Measurements from ENCODE around the gene GPATCH1. TPM values are rescaled to one million over a fixed set of nuclear protein-coding genes. Genes with fewer than 3 reads are reported as not detected.
A peak's percentile ranks its signal among the peaks of the same experiment; 100 is the strongest.

GPATCH1 gene
- total RNA-seq, 1 donor from 2014 or later: 15.6 TPM

DNA sequence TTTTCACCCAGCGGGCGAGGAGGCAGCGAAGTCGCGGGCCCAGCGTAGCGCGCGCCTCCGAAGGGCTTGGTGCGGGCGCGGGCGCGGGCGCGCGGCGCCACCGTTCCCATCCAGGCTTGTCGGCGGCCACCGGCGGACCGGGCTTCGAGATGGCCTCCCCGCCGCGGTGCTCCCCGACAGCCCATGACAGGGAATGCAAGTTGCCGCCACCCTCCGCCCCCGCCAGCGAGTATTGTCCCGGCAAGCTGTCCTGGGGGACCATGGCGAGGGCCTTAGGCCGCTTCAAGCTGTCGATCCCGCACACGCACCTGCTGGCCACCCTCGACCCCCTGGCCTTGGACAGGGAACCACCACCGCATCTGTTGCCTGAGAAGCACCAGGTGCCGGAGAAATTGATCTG, 51.0 kb downstream of the GPATCH1 start, which contains the start of gene WDR88:
Gene WDR88, plus strand, starts transcription at position 94 of the 400 bp plus-strand sequence. Its CDS starts 56 bp downstream, at position 150.
- Mint-ChIP-seq H3K9me3 (ENCODE audit: low read depth) (no peaks in the 10 kb centered on the region), H3K36me3 (ENCODE audit: insufficient read depth) (peaks cover 19% of the 10 kb centered on the region), H3K4me3 (ENCODE audit: low read depth) (no peak within 1 kb of the TSS), H3K4me1 (ENCODE audit: low read depth) (no peaks in the 10 kb centered on the region), H3K27ac (no peak within 1 kb of the TSS), H3K27me3 (peaks cover 7% of the 10 kb centered on the region)
- TF ChIP-seq CTCF (IDR thresholded peaks at IDR 0.05; ENCODE audit: unreplicated experiment): no peak
- DNase-seq (ENCODE audit: low spot score, unreplicated experiment): no peak

GRCh38 chr19:33132425-33132824, 51.4 kb downstream of the GPATCH1 start:
- Mint-ChIP-seq H3K27me3 (peaks cover 7% of the 10 kb centered on the region), H3K4me1 (ENCODE audit: low read depth) (no peaks in the 10 kb centered on the region), H3K36me3 (ENCODE audit: insufficient read depth) (peaks cover 18% of the 10 kb centered on the region), H3K4me3 (ENCODE audit: low read depth) (no peak overlapping the region), H3K9me3 (ENCODE audit: low read depth) (no peaks in the 10 kb centered on the region), H3K27ac (no peak overlapping the region)
- DNase-seq (ENCODE audit: low spot score, unreplicated experiment): no peak
- peak; percentile 23 for TF ChIP-seq CTCF (IDR thresholded peaks at IDR 0.05; ENCODE audit: unreplicated experiment)

GRCh38 chr19:33133438-33134031, 52.6 kb downstream of the GPATCH1 start:
- H3K36me3 Mint-ChIP-seq (ENCODE audit: insufficient read depth): peaks cover 14% of the 10 kb centered on the region
- no peak for TF ChIP-seq CTCF (IDR thresholded peaks at IDR 0.05; ENCODE audit: unreplicated experiment)
- no peak overlapping the region for H3K27ac Mint-ChIP-seq
- H3K9me3 Mint-ChIP-seq (ENCODE audit: low read depth): no peaks in the 10 kb centered on the region
- DNase-seq (ENCODE audit: low spot score, unreplicated experiment): no peak
- peaks cover 7% of the 10 kb centered on the region for H3K27me3 Mint-ChIP-seq
- H3K4me1 Mint-ChIP-seq (ENCODE audit: low read depth): no peaks in the 10 kb centered on the region
- H3K4me3 Mint-ChIP-seq (ENCODE audit: low read depth): no peak overlapping the region

- Mint-ChIP-seq H3K36me3 (ENCODE audit: insufficient read depth) (peaks cover 10% of the 10 kb centered on the region), H3K4me1 (ENCODE audit: low read depth) (no peaks in the 10 kb centered on the region), H3K27ac (no peak overlapping the region), H3K27me3 (peaks cover 7% of the 10 kb centered on the region), H3K9me3 (ENCODE audit: low read depth) (no peaks in the 10 kb centered on the region), H3K4me3 (ENCODE audit: low read depth) (no peak overlapping the region)
- TF ChIP-seq CTCF (IDR thresholded peaks at IDR 0.05; ENCODE audit: unreplicated experiment): peak; percentile 19
- no peak for DNase-seq (ENCODE audit: low spot score, unreplicated experiment)
Measured at GRCh38 chr19:33134571-33135041, 53.6 kb downstream of the GPATCH1 start.

GRCh38 chr19:33139165-33139564, 58.2 kb downstream of the GPATCH1 start:
- H3K27ac Mint-ChIP-seq: no peak overlapping the region
- H3K4me1 Mint-ChIP-seq (ENCODE audit: low read depth): no peaks in the 10 kb centered on the region
- peaks cover 8% of the 10 kb centered on the region for H3K27me3 Mint-ChIP-seq
- DNase-seq (ENCODE audit: low spot score, unreplicated experiment): no peak
- TF ChIP-seq CTCF (IDR thresholded peaks at IDR 0.05; ENCODE audit: unreplicated experiment): no peak
- no peaks in the 10 kb centered on the region for H3K9me3 Mint-ChIP-seq (ENCODE audit: low read depth)
- H3K4me3 Mint-ChIP-seq (ENCODE audit: low read depth): no peak overlapping the region
- no peaks in the 10 kb centered on the region for H3K36me3 Mint-ChIP-seq (ENCODE audit: insufficient read depth)

Measured in progenitor cell of endocrine pancreas (in vitro differentiated cells).